HFFc6 (cell line): Measurements from ENCODE around the gene VPS51. TPM values are rescaled to one million over a fixed set of nuclear protein-coding genes. Genes with fewer than 3 reads are reported as not detected.
"Not testable (repeated sequence)": the region's sequence is repeated elsewhere in the genome, so short reads cannot be mapped to it uniquely, and the experiment has no call there.

ENCODE experiments used
- DNase-seq: peaks from one replicate; pipeline ENCODE4 v3.0.0-alpha.2; 2018
- H3K27ac Mint-ChIP-seq: 2 replicates; pipeline ENCODE4 v1.8.0; 2020; ENCODE audit warnings: mild to moderate bottlenecking, mixed read lengths
- H3K27me3 Mint-ChIP-seq: 2 replicates; pipeline ENCODE4 v1.8.0; 2021; ENCODE audit warnings: mild to moderate bottlenecking, moderate library complexity, mixed read lengths; ENCODE audit not compliant: insufficient read depth
- H3K36me3 Mint-ChIP-seq: 2 replicates; pipeline ENCODE4 v1.8.0; 2021; ENCODE audit warnings: low read depth, mixed read lengths
- H3K4me1 Mint-ChIP-seq: 2 replicates; pipeline ENCODE4 v1.8.0; 2020; ENCODE audit warnings: low read depth, mixed read lengths
- H3K4me3 Mint-ChIP-seq: 2 replicates; pipeline ENCODE4 v1.8.0; 2020; ENCODE audit warnings: mild to moderate bottlenecking, moderate library complexity, mixed read lengths
- H3K9me3 Mint-ChIP-seq: 2 replicates; pipeline ENCODE4 v1.8.0; 2020; ENCODE audit warnings: mild to moderate bottlenecking, mixed read lengths
- CTCF ChIP-seq: fragments of 200-600 bp; sonication (generic); IDR thresholded peaks from 2 replicates; pipeline ENCODE4 v1.5.0; 2021; ENCODE audit warnings: antibody characterized with exemption, mild to moderate bottlenecking
- total RNA-seq, 6 experiments: library from RNA; stranded (reverse); fragmentation: NEBNext Ultra II Directional; extraction: Animal tissue kit (Norgen Biotek cat#: 25700); gene quantifications; 2 replicates in 1 of 6; 3 replicates in 5 of 6; pipeline ENCODE4 v1.2.3, GENCODE V29; 2021

Gene VPS51
- total RNA-seq, 6 experiments from 2014 or later, result 61.2 to 90.1 (median 79.4) TPM

DNA sequence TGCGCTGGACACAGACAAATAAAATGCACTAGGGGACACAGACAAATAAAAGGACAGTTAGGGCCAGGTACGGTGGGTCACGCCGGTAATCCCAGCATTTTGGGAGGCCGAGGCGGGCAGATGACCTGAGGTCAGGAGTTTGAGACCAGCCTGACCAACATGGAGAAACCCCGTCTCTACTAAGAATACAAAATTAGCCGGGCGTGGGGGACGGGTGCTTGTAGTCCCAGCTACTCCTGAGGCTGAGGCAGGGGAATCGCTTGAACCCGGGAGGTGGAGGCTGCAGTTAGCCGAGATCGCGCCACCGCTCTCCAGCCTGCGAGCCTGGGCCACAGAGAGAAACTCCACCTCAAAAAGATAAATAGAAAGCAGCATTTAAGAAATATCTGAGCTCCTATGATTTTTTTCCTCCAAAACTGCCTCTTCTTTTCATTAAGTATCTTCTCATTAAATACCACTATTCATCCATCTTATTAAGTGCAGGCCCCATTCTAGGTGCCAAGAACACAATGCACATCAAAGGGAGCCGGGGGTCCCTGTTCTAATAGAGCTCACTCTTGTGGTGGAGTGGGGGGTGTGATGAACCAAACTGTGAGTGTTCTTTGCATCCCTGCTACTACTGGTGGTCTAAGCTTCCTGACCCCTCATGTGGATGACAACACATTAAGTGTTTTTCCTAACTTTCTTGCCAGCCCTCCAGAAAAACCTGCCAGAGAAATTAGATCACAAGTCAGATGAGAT lies 22.3 kb downstream of the VPS51 start:
- Mint-ChIP-seq H3K9me3 (no peaks in the 10 kb centered on the region), H3K4me1 (peaks cover 29% of the 10 kb centered on the region), H3K4me3 (peak overlapping the region; percentile 90), H3K27me3 (peaks cover 2% of the 10 kb centered on the region; the same call in 1 of the 2 replicates), H3K27ac (peak overlapping the region; percentile 84), H3K36me3 (peaks cover 29% of the 10 kb centered on the region)
- peak; percentile 14 for TF ChIP-seq CTCF
- DNase-seq, result no peak

DNA sequence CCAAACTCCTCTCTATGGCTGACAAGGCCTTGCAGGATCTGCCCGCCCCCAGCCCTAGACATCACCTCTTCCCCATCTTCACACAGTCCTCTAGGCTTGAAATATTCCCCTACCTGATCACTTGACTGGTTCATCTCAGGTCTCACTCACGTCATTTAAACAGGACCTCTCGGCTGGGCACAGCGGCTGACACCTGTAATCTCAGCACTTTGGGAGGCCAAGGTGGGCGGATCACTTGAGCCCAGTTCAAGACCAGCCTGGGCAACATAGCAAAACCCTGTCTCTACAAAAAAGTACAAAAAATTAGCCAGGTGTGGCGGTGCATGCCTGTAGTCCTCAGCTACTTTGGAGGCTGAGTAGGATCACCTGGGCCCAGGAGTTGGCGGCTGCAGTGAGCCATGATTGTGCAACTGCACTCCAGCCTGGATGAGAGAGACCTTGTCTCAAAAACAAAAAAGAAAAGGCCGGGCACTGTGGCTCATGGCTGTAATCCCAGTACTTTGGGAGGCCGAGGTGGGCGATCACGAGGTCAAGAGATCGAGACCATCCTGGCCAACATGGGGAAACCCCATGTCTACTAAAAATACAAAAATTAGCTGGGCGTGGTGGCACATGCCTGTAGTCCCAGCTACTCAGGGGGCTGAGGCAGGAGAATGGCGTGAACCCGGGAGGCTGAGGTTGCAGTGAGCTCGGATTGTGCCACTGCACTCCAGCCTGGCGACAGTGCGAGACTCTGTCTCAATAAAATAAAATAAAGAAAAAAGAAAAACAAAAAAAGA lies 23.1 kb downstream of the VPS51 start:
- Mint-ChIP-seq H3K36me3 (peaks cover 30% of the 10 kb centered on the region), H3K27ac (peak overlapping the region; percentile 63), H3K4me1 (peaks cover 26% of the 10 kb centered on the region)
- H3K27me3 Mint-ChIP-seq, DNase-seq, H3K4me3 Mint-ChIP-seq, H3K9me3 Mint-ChIP-seq: not testable (repeated sequence)

- no peak for TF ChIP-seq CTCF
- Mint-ChIP-seq H3K4me3 (peak overlapping the region; percentile 22; the same call in 1 of the 2 replicates), H3K4me1 (peaks cover 32% of the 10 kb centered on the region), H3K27me3 (no peaks in the 10 kb centered on the region; the same call in none of the 2 replicates), H3K36me3 (peaks cover 35% of the 10 kb centered on the region), H3K9me3 (no peaks in the 10 kb centered on the region), H3K27ac (peak overlapping the region; percentile 38)
- no peak for DNase-seq
Observed at GRCh38 chr11:65119670-65119995, 23.6 kb downstream of the VPS51 start.

DNA sequence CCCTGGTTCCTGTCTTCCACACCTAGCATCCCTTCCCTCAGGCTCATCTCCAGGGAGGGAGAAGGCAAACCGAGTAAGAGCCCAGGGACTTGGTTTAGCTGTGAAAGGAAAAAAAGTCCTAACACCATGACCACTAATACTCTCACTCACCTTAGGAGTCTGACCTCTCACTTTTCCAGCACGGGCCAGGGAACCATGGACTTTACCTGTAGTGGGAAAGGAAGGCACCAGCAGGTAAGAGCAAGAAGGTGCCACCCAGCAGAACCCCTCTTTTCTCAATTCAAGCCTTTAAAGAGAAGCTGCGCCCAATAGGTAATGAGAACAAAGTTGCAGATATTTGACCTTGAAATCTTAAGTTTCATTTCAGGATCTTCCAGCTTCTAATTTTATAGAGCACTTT lies 24.8 kb downstream of the VPS51 start:
- Mint-ChIP-seq H3K9me3 (no peaks in the 10 kb centered on the region), H3K4me3 (peak overlapping the region; percentile 100), H3K36me3 (peaks cover 35% of the 10 kb centered on the region), H3K27me3 (no peaks in the 10 kb centered on the region; the same call in none of the 2 replicates), H3K4me1 (peaks cover 37% of the 10 kb centered on the region), H3K27ac (peak overlapping the region; percentile 97)
- TF ChIP-seq CTCF, result no peak
- no peak for DNase-seq

DNA sequence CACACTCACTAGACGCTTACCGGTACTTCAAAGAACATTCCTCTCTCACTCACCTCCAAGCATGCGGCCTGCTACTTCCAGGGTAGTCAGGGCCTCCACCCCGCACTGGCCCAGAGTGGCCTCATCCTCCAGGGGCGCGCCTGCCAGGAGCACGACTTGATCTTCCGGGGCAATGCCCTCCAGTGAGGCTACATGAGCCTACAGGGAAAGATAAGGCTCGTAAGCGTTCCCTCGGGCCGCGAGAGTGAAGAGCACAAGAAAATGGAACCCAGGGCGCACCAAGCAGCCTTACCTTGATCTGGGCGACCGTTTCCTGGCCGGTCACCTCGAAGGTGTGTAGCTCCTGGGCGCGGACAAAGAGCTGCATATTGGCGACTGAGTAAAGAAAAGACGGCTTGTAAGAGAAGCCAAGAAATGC lies 25.4 kb downstream of the VPS51 start:
- TF ChIP-seq CTCF, result no peak; the same call in 1 of the 2 replicates
- H3K9me3 Mint-ChIP-seq, result no peaks in the 10 kb centered on the region
- peaks cover 35% of the 10 kb centered on the region for H3K36me3 Mint-ChIP-seq
- no peaks in the 10 kb centered on the region; the same call in none of the 2 replicates for H3K27me3 Mint-ChIP-seq
- peaks cover 37% of the 10 kb centered on the region for H3K4me1 Mint-ChIP-seq
- H3K4me3 Mint-ChIP-seq, result peak overlapping the region; percentile 100
- peak overlapping the region; percentile 97 for H3K27ac Mint-ChIP-seq
- DNase-seq, result no peak
